GM19193 (cell line): ENCODE data around the gene UBE2D1.

ENCODE experiments used
- POLR2A ChIP-seq: IDR thresholded peaks from 4 replicates; pipeline ENCODE4 v1.6.1; 2011; ENCODE audit not compliant: insufficient read depth, insufficient read length; ENCODE audit errors: extremely low read depth

UBE2D1 gene

DNA sequence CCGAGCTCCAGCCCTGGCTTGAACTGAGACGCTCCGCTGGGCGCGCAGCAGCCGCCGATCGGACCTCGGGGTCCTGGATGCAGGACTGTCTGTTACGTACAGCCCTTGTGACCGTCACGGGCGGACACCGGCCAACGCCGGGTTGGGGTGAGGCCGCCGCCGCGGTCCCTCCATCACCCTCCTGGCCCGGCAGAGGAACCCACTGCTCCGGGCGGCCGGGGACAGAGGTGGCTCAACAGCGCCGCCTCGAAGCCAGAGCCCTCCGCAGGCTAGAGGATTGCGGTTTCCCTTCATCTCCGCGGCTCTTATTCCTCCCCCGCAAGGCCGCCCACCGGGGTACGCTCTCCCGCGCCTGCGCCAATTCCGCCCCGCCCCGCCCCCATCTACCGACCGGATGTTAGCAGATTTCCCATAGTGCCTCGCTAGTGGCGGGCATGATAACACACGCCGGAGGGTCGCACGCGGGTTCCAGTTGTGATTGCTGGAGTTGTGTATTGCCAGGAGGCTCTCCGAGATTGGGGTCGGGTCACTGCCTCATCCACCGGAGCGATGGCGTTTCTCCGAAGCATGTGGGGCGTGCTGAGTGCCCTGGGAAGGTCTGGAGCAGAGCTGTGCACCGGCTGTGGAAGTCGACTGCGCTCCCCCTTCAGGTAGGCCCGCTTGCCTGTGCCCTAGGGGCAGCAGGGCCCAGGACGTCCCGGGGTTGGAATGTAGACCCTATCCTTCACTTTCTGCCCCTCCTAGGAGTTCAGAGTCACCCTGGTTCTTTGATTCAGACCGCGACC lies 50.4 kb downstream of the UBE2D1 start, which contains the start of gene TFAM:
TFAM (plus strand) TSS at position 412 of the 785 bp plus-strand sequence; CDS start at position 550, 138 bp downstream.
- TF ChIP-seq POLR2A: peak; percentile 97

DNA sequence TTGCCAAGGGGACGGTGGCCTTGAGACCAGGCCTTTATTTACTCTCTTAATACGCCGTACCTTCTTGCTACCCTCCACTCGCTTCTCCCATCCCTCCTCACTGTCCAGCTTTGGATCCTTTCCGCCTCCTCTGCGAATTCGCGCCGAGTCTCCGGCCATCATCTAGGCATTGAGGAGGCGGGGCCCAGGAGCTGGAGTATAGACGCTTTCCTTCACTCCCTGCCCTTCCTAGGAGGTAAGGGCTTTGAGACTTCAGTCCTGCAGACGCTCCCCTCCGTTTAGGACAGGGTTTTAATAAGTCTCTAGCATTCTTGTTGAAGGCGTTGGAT lies 50.9 kb downstream of the UBE2D1 start:
- TF ChIP-seq POLR2A: no peak

DNA sequence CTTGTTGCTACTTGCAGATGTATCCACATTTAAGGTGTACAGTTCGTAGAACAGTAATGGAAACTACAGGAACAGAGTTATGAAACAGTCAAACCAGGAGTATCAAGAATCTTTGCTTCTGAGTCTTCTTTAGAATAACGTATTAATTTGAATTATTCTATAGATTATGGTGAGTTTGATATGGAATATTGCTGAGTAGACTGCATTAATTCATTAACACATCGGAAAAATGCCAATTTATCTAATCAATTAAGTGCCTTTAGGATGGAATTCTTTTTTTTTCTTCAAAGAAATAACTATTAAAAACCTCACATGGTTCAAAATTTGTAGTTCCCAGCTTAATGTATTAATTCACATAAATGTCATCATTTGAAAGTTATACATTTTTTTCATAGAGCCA lies 54.2 kb downstream of the UBE2D1 start:
- no peak for TF ChIP-seq POLR2A

DNA sequence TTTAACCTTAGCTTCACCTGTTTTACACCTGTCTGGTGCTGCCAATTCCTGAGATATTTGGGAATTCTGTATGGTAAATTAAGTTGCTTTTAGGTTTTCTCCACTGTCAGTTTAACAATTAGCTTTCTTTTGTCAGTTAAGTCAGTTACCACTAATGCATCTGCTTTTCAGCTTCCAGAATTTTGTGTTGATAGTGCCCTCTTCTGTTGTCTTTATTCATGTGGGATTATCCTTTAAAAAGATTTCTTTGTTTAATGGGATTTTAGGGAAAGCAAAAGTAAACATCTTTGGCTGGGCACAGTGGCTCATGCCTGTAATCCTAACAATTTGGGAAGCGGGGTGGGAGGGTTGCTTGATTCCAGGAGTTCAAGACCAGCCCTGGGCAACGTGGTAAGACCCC lies 58.5 kb downstream of the UBE2D1 start:
- TF ChIP-seq POLR2A: no peak

DNA sequence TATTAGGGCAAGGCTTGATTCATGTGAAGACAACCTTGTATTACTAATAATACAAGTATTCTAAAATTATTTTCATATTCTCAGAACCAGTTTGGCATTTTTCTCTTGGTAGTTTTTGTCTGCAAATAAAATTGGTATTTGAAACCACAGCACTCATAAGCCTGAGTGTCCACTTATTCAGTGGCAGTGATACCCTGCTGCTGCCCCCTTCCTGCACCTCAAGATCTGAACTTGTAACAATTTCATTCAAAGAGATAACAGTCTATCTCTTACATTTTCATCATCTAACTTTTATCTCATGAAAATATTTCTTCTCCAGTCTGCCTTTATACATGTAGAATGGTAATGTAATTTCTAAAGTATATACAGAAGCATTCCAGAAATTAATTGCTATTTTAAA lies 59.7 kb downstream of the UBE2D1 start:
- TF ChIP-seq POLR2A: no peak

DNA sequence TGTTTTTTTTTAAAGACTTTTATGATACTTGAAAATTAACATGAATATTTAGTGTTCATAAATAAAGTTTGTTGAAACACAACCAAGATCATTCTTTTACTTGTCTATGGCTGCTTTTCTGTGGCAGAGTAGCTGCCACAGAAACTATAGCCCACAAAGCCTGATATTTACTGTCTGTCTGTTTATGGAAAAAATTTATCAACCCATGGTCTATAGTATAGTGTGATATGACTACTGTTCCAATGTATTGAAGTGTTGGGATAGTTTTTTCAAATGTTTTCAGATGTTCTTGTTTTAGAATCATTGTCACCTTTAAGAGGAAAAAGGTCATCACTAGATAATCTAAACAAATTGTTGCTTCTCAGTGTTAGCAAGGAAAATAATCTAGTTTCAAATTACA lies 61.3 kb downstream of the UBE2D1 start:
- no peak for TF ChIP-seq POLR2A

DNA sequence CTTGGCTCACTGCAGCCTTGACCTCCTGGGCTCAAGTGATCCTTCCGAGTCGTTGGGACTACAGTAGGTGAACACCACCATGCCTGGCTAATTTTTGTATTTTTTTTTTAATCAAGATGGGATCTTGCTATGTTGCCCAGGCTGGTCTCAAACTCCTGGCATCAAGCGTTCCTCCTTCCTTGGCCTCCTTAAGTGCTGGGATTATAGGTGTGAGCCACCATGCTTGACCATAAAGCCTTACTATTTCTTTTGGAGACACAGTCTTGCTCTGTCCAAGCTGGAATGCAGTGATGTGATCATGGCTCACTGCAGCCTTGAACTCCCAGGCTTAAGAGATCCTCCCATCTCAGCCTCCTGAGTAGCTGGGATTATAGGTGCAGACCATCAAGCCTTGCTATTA lies 63.0 kb downstream of the UBE2D1 start:
- no peak for TF ChIP-seq POLR2A

DNA sequence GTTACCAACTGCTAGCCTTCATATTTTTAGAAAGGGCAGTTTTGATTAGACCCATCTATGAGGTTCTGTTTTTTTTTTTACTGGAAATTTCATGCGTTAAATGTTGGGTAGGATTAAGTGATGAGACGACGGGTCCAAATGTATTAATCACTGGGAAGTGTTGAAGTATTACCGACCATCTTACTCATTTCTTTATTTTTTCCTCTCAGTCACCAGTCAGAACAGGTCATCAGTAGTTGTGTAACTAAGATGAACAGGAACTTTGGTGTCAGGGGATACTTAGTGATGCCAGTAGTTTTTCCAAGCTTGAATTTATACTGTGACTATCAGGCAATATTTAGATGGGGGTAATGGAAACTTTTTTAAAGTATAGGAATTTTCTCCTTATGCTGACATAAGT lies 64.6 kb downstream of the UBE2D1 start:
- TF ChIP-seq POLR2A: no peak

DNA sequence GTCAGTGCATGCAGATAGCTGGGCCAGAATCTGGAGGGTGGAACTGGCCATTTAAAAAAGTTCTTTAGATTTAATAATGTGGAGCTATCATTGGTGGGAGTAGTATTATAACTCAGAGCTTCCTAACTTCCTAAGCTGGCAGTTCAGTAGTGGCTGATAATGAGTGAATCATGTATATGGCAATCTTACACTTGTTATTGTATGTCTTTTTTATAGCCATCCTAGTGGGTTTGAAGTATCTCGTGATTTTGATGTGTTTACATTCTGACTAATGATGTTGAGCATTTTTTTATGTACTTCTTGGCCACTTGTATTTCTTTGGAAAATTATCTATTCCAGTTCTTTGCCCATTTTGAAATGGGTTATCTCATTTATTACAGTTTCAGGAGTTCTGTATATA lies 65.8 kb downstream of the UBE2D1 start:
- no peak for TF ChIP-seq POLR2A

DNA sequence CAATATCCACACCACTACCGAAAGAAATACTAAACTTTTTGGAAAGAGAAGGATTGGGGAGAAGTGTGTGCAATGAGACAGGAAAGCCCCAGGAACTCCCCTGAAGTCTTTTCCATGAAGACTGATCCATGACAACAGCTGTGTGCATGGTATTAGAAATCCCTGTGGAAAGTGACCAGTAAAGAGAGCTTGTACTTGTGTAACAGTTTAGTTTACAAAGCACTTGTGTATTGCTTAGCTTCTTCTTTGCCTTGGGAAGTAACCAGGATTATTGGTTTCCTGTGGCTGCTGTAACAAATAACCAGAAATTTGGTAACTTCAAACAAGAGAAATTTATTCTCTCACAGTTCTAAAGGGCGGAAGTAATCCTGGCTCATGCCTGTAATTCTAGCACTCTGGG lies 69.2 kb downstream of the UBE2D1 start:
- no peak for TF ChIP-seq POLR2A

DNA sequence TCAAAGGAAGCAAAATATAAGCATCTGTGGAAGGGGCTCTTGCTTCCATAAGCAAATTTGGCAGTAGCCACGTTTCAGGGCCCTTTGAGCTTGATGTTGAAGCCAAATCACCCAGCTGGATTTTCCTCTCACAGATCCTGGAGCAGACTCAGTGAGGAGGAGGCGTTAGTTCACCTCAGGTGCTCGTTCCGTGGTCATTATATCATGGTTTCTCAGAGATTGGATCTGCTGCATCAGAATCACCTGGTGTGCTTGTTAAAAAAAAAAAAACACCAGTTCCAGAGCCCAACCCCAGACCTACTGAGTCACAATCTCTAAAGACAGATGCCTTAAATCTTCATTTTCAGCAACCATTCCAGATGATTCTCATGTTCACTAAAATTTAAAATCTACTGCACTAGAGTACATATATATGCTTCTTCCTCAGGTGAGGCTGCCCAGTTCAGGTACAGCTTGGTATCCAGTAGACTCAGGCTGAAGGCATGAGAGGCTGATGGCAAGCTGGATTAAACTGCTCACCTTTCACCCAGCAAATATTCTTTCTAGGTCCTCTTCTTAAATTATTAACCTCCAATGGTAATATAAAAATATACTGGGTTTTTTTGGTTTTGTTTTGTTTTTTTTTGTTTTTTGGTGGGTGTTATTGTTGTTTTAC lies 75.3 kb downstream of the UBE2D1 start:
- TF ChIP-seq POLR2A: no peak

DNA sequence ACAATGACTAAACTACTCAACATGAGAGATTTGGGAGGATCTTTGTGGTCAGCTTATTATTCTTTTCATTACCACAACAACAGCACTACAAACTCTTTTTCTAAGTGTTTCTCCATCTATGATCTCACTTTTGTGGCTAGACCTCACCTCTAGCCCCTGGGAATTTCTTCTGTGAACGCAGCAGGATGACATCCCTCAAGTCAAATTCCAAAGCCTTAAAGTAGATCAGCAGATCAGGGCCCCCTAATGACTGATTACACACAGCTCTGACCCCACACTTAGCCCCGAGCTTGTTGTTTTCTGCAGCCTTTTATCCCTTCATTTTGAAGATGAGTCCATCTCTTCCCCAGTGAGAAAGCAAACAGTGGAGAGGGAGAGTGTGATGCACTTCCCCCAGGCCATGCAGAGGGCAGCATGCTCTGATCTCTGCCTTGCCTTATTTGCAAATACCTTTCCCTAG lies 77.7 kb downstream of the UBE2D1 start:
- no peak for TF ChIP-seq POLR2A

DNA sequence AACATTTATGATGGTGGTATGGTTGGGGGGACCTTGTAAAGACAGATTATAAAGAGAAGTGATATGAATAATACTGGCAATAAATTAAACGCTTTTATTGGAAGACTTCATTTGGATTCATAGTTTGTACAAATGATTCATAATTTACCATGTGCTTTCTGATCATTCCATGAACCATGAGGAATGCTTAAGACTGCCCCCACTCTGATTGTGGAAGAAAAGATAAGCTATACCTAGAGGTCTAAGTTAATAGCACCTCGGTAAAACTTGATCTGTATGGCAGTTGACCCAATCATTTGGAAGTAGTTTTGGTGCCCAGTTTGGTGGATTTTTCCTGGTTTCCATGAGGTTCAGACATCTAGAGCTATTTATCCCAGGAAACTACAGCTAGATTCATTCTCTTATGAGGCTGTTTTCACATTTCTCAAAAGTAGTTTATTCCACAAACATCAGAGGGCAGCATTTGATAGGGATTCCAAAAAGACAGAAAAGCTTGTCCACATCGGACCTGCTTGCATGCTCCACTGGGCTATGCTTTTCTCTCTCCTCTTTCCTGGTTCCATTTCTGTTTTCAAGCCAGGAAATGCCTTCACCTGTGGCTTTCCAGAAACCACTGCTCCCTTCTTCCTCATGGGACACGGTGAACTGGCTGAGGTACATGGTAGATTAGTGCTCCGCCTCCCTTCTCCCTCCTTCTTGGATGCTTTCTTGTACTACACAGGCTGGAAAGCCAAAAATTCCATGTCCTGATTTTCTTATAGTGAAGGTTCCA lies 79.7 kb downstream of the UBE2D1 start:
- TF ChIP-seq POLR2A: no peak

DNA sequence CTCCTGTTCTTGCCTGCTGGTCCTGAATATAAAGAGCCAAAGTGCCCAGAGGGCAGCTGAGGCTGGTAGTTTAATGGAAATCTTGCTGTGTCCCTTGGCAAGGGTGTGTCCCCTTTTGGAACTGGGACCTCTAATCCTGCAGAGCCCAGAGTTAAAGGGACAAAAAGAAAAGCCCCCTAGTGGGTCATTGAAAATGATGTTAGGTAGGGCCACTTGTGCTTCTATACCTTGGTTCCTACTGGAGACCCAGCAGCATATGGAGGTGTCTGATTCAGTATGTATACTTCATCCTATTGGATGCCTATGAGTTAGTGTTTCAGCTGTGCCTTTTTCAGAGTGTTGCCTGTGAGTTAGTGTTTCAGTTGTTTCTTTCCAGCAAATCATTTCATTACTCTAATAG lies 81.0 kb downstream of the UBE2D1 start:
- no peak for TF ChIP-seq POLR2A
